HG03442 (cell line): ENCODE results near the gene TRDMT1.

ENCODE experiments used
- ATAC-seq: cut with Tn5 transposase; IDR thresholded peaks from one replicate; pipeline ENCODE4 v1.9.1; 2021; ENCODE audit warnings: mild to moderate bottlenecking, moderate library complexity; ENCODE audit not compliant: unreplicated experiment

Gene TRDMT1, protein sequence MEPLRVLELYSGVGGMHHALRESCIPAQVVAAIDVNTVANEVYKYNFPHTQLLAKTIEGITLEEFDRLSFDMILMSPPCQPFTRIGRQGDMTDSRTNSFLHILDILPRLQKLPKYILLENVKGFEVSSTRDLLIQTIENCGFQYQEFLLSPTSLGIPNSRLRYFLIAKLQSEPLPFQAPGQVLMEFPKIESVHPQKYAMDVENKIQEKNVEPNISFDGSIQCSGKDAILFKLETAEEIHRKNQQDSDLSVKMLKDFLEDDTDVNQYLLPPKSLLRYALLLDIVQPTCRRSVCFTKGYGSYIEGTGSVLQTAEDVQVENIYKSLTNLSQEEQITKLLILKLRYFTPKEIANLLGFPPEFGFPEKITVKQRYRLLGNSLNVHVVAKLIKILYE

DNA sequence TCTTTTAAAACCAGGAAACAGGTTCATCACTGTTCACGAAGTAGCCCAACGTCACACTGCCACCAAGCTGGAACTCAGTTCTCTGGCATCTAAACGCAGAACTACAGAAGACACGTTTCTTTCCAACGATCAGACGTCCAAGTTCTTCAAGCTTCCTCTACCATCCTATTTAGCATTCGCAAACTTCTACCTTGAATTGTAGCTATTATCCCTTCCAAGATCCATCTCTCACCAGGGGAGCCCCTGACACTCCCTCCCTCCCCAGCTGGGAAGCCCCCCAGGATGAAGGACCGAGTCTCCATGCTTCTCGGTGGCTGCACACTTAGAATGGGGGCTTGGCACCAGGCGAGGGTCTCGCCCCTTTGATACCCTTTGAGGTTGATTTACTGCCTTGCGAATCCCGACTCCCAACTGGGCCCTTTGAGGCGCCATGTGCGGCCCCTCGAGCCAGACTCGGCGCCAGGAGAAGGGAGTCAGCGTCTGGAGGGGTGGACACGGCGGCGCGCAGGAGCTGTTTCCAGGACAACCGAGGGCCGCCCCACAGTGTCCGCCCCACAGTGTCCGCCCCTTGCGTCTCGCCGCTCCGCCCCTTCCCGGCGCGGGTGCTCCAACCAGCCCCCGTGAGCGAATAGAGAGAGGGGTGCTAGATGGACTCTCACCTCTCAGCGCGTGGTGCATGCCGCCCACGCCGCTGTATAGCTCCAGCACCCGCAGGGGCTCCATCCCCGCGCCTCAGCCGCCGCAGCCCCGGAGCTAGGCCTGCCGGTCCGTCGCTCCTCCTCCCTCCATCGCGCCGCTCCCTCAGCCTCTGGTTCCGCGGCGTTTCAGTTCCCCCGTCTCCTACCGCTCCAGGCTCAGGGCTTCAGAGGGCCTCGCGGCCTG lies at the start of gene TRDMT1:
Gene TRDMT1 (minus strand): TSS at position 761 of the 882 bp plus-strand sequence. CDS start 38 bp downstream, at position 723.
- peak; percentile 95 for ATAC-seq

DNA sequence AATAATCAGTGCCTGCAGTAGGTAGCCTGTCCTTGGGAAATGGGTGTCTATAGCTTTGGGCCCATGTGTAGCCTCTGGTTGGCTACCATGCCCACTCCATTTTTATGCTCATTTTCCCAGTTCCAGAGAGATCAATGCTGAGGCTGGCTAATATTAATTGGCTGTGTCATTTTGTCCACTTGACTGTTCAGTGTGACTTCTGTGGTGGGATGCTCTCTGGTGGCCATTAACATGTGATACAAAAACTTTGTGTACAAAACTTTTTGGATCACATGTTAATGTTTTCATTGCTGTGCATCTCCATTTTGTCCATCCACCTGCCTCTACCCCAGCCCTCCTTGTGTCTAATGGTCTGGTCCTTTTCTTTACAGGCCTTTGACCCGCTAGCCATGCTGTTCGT lies 49.3 kb upstream of the TRDMT1 start:
- ATAC-seq, result no peak

DNA sequence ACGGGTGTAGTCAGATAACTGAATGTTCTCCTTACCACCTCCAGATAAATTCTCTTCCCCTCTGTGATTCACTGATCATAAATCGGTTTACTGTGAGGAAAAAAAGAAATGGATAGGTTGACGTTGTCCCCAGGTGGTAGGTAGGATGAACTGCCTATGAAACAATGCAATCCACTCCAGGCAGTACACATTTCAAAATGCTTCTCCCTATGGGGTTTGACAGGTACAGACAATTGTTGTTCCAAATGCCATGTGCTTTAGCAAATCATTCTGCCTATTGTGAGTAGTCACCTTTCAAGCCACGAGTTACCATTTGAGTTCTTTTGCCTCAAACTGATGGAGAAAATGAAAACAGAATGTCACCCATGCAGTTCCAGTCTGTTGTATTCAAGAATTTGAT lies 48.3 kb upstream of the TRDMT1 start:
- ATAC-seq, result no peak

- no peak for ATAC-seq
Measured at GRCh38 chr10:17248964-17249363, 47.5 kb upstream of the TRDMT1 start.

- no peak for ATAC-seq
Measured at GRCh38 chr10:17247210-17247609, 45.7 kb upstream of the TRDMT1 start.

- ATAC-seq, result no peak
Measured at GRCh38 chr10:17244700-17245365, 43.4 kb upstream of the TRDMT1 start.

DNA sequence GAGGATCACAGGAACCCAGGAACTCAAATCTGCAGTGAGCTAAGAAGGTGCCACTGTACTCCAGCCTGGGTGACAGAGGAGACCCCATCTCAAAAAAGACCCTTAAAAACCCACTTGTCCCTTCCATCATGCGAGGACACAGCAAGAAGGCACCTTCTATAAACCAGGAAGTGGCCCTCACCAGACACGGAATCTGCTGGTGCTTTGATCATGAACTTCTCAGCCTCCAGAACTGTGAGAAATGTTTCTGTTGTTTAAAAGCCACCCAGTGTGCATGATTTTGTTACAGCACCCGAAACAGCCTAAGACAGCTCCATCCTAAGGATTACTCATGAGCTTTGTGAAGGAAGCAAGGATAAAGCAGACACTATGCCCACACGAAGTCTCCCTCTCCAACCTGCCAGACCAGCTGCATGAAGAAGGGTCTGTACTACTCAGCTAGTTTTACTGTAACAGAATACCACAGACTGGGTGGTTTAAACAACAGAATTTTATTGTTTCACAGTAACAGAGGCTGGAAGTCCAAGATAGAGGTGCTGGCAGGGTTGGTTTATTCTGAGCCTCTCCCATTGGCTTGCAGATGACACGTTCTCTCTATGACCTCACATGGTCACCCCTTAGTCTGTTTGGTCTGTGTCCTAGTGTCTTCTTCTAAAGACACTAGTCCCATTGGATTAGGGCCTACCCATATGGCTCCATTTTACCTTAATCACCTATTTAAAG lies 40.3 kb upstream of the TRDMT1 start:
- no peak for ATAC-seq

GRCh38 chr10:17240616-17241015 lies 39.1 kb upstream of the TRDMT1 start:
- ATAC-seq, result no peak

GRCh38 chr10:17240096-17240495 lies 38.6 kb upstream of the TRDMT1 start:
- ATAC-seq, result no peak

- ATAC-seq, result no peak
Measured at GRCh38 chr10:17239345-17240085, 38.0 kb upstream of the TRDMT1 start.

GRCh38 chr10:17238445-17239291 lies 37.2 kb upstream of the TRDMT1 start:
- ATAC-seq, result no peak

DNA sequence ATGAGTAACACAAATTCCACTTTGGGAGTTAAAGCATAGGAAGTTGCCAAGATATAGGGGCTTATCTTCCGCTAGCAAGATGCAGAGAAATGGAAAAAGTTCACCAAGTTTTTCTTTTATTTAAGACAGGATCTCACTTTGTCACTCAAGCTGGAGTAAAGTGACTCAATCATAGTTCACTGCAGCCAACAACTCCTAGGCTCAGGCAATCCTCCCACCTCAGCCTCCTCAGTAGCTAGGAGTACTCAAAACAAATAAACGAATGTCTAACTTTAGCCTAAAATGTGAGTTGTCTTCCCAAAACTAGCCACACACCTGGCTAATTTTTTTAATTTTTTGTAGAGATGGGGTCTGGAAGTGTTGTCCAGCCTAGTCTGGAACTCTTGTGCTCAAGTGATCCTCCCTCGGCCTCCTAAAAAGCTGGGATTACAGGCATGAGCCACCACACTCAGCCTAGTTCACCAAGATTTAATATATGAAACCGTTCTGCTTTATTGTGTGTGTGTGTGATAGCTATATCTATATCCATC lies 36.5 kb upstream of the TRDMT1 start:
- ATAC-seq, result no peak

DNA sequence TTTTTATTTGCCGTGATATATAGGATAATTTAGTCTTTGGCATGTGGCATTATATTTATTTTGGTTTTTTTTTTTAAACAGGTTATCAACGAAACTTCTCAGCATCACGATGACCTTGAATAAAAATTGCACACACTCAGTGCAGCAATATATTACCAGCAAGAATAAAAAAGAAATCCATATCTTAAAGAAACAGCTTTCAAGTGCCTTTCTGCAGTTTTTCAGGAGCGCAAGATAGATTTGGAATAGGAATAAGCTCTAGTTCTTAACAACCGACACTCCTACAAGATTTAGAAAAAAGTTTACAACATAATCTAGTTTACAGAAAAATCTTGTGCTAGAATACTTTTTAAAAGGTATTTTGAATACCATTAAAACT lies 35.7 kb upstream of the TRDMT1 start:
- no peak for ATAC-seq

DNA sequence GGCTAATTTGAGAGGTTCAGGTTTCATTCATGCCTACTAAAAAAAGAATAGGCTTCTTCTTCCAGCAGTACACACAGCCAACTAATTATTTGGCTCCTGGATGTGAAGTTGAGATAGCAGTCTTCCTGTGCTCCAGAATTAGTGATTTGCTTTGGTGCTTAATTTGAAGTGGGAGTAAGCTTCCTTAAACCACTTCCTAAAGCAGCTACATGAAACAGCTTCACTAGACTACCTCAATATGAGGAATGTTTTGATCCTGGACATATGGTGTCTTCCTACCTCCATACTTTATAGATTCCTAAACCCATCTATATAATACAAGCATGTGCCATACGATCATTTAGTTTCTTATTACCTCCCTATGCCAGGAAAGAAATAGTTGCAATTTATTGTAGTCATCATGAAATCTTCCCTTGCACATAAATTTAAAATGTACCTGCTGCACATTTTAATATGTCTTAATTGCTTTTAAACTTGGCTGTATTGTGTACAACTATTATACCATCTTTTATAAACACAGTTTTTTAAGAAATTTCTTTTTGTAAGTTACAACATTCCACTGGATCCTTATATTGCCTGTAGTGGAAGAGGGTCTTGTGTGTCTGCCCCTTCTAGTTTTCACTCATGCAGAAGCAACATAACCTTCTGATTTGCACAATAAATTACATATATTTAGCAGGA lies 35.1 kb upstream of the TRDMT1 start:
- ATAC-seq, result no peak

- no peak for ATAC-seq
Measured at GRCh38 chr10:17235136-17235535, 33.7 kb upstream of the TRDMT1 start.

- no peak for ATAC-seq
Measured at GRCh38 chr10:17234431-17234945, 33.0 kb upstream of the TRDMT1 start.

DNA sequence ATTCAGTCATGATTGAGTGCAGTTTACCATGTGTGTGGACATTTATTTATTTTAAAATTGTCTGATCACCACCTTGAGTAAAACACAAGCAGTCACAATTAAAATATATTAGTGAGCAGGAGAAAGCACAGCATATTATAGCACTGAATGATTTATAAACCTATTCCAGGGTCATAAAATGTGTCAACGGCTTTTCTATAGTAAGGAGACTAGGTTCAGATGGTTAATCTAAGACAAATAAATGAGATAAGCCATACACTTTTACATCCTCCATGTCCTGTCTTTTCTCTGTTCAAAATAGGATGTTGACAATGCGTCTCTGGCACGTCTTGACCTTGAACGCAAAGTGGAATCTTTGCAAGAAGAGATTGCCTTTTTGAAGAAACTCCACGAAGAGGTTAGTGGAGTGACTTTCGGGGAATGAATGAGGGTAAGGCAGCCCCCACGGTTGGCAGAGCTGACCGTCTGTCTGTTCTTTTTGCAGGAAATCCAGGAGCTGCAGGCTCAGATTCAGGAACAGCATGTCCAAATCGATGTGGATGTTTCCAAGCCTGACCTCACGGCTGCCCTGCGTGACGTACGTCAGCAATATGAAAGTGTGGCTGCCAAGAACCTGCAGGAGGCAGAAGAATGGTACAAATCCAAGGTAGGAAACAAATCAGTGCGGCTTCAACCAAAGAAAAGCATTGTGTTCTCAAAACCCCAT lies 32.0 kb upstream of the TRDMT1 start:
- ATAC-seq, result no peak
